GM12873 (cell line): ENCODE data around the gene ANAPC2.

ENCODE experiments used
- CTCF ChIP-seq: IDR thresholded peaks from 2 replicates; pipeline ENCODE4 v1.5.1; 2012; ENCODE audit warnings: low read depth, mild to moderate bottlenecking, moderate library complexity, low read length, control low read depth; ENCODE audit not compliant: insufficient read depth; ENCODE audit errors: missing control alignments

The ANAPC2 gene

GRCh38 chr9:137178201-137178938 lies 10.0 kb downstream of the ANAPC2 start:
- TF ChIP-seq CTCF: no peak

- peak; percentile 74 for TF ChIP-seq CTCF
These were observed 11.8 kb downstream of the ANAPC2 start for GRCh38 chr9:137176302-137177182.

- TF ChIP-seq CTCF: no peak
These were observed 12.9 kb downstream of the ANAPC2 start for GRCh38 chr9:137175345-137175961.

GRCh38 chr9:137174722-137175293 lies 13.6 kb downstream of the ANAPC2 start:
- no peak for TF ChIP-seq CTCF

- no peak for TF ChIP-seq CTCF
These were observed 14.3 kb downstream of the ANAPC2 start for GRCh38 chr9:137173796-137174664.

GRCh38 chr9:137172901-137173795 lies 15.2 kb downstream of the ANAPC2 start:
- no peak for TF ChIP-seq CTCF
